HUES6 (cell line): ENCODE results near the gene NEMP2.
A peak's percentile ranks its signal among the peaks of the same experiment; 100 is the strongest.

Source experiments
- H3K27ac ChIP-seq: 2 replicates; pipeline ENCODE4 v1.7.0; 2013; ENCODE audit warnings: low read depth, mild to moderate bottlenecking, low read length, inconsistent platforms
- H3K27me3 ChIP-seq: 2 replicates; pipeline ENCODE4 v1.6.1; 2013; ENCODE audit warnings: low read length; ENCODE audit not compliant: control insufficient read depth, insufficient read depth
- H3K36me3 ChIP-seq: 2 replicates; pipeline ENCODE4 v1.6.1; 2013; ENCODE audit warnings: low read length; ENCODE audit not compliant: control insufficient read depth, insufficient read depth
- H3K4me1 ChIP-seq: 2 replicates; pipeline ENCODE4 v1.6.1; 2013; ENCODE audit warnings: low read length; ENCODE audit not compliant: control insufficient read depth, insufficient read depth
- H3K4me3 ChIP-seq: 2 replicates; pipeline ENCODE4 v1.5.1; 2013; ENCODE audit warnings: low read depth, low read length
- H3K9ac ChIP-seq: one replicate; pipeline ENCODE4 v1.6.1; 2013; ENCODE audit warnings: mild to moderate bottlenecking, low read length
- H3K9me3 ChIP-seq: 2 replicates; pipeline ENCODE4 v1.6.1; 2013; ENCODE audit warnings: low read depth, low read length; ENCODE audit not compliant: control insufficient read depth, insufficient read depth

Gene NEMP2

DNA sequence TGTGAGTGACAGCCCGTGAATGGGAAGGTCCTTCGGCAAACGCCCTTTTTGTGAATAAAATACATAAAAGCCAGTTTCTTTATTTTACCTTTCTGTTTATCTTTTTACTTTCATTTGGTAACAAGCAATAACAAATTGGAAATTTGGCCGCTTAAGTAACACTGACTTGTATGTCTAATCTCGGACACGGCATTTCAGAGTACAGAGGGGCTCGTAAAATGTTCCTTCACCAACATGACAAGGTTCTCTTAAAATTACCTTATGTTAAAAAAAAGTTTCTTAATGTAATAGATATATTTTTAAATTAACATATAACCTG, 558 bp upstream of the NEMP2 start:
- Histone ChIP-seq H3K4me1 (peaks cover 17% of the 10 kb centered on the region), H3K9ac (peak overlapping the region; percentile 84), H3K27me3 (no peaks in the 10 kb centered on the region), H3K36me3 (no peaks in the 10 kb centered on the region), H3K27ac (peak overlapping the region; percentile 91; the same call in 1 of the 2 replicates), H3K4me3 (peak overlapping the region; percentile 79), H3K9me3 (peaks cover 16% of the 10 kb centered on the region)

DNA sequence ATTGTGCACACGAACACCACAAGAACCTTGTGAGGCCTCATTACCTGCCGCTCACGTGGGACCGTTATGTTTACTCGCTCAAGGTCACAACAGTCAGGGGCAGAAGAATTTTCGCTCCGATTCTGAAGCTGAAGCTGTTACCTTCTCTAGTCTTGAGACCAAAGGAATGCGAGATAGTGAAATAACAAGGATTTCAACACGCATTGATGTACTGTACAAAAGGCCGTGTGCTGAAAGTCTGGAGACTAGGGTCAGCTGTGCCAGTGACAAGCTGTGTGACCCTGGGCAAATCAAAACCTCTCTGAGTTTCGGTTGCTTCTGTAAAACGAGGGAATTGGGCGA, 583 bp downstream of the NEMP2 start:
- Histone ChIP-seq H3K27ac (peak overlapping the region; percentile 91; the same call in 1 of the 2 replicates), H3K27me3 (no peaks in the 10 kb centered on the region), H3K36me3 (no peaks in the 10 kb centered on the region), H3K4me1 (peaks cover 17% of the 10 kb centered on the region), H3K9me3 (peaks cover 11% of the 10 kb centered on the region), H3K4me3 (peak overlapping the region; percentile 79), H3K9ac (peak overlapping the region; percentile 84)

DNA sequence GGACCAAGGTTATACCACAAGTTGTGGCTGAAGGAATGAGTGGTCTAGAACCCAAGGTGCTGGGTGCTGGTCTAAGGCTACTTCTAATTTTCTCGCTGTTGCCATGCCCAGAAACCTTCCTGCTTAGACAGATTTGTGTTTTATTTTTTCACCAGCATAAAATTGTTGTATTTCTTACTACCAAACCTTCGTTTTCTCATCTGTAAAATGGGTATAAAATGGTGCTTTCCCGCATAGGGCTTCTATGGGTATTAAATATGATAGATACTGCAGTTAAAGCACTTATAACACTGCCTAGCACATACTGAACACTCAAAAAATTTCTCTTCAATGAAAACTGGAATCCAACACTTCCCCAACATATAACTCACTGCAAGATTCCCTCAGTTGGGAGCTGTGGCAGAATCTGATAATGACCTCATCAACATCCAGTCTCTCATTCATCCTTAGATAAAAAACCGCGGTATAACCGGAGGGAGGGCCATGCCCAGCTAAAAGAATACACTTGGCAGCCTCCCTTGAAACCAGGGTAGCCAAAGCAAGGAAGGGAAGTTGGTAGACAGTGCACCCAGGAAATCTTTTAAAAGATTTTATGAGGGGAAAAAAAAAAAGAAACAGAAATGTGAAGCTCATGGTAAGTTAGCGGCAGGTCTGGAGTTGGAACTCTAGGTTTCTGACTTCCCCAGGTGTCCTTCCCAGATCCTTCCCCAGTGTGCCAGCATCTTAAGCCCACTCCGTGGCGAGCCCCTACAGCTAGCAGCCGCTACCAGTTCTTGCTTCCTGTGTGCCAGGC, 1.2 kb downstream of the NEMP2 start:
- Histone ChIP-seq H3K36me3 (no peaks in the 10 kb centered on the region), H3K4me3 (peak overlapping the region; percentile 79), H3K27me3 (no peaks in the 10 kb centered on the region), H3K9ac (peak overlapping the region; percentile 84), H3K27ac (no peak overlapping the region), H3K9me3 (peaks cover 5% of the 10 kb centered on the region), H3K4me1 (peaks cover 21% of the 10 kb centered on the region)

DNA sequence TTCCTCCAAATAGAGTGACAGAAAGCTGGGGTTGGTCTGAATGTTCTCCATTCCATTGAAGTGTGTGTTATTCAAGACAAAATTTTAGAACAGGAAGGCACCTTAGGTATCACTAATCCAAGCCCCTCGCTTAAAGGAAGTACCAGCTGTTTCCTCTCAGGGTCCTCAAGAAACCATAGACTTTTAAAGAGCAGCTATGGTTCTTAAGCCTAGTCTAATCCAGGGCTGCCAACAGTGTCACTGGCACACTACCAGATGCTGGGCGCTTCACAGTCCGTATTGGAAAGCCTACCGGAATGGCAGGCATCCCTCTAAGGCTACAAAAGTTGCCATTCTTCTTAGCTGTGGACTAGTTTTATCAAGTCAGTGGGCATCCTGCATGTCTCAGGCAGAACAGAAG, 1.9 kb downstream of the NEMP2 start:
- no peaks in the 10 kb centered on the region for H3K27me3 ChIP-seq
- H3K36me3 ChIP-seq = no peaks in the 10 kb centered on the region
- no peaks in the 10 kb centered on the region; the same call in 1 of the 2 replicates for H3K9me3 ChIP-seq
- peaks cover 27% of the 10 kb centered on the region for H3K4me1 ChIP-seq
- no peak overlapping the region for H3K9ac ChIP-seq
- H3K27ac ChIP-seq = no peak overlapping the region
- H3K4me3 ChIP-seq = no peak overlapping the region

DNA sequence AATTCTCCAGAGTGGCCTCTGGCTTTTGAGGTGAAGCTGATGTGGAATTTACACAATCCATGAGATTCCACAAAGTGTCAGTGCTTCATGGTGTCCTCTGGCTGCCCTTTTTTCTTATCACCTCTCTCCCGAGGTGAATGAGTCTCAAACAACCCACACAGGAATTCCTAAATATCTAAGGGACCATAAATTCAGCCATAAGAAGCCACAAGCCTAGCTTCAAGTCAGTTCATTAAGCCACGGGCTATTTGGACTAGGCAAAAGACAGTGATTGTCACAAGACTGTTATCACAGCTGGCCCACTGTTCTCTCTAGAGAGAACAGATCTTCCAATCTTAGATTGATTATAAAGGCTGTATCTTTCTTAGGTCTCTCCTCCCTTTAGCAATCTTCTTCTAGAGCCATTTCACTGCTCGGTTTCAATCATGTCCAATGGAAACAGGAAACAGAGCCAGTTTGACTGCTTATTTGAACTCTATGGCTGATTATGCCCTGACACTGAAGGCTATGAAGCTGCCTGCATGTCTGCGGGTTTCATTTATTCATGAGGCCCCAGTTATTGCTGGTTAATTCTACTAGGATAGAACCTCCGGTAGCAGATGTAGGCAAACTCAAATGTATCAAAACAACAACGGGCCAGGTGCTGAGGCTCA, 4.1 kb downstream of the NEMP2 start:
- no peaks in the 10 kb centered on the region for H3K9me3 ChIP-seq
- H3K27ac ChIP-seq = no peak overlapping the region
- no peak overlapping the region for H3K4me3 ChIP-seq
- H3K9ac ChIP-seq = no peak overlapping the region
- no peaks in the 10 kb centered on the region for H3K27me3 ChIP-seq
- H3K4me1 ChIP-seq = peaks cover 17% of the 10 kb centered on the region
- no peaks in the 10 kb centered on the region for H3K36me3 ChIP-seq

DNA sequence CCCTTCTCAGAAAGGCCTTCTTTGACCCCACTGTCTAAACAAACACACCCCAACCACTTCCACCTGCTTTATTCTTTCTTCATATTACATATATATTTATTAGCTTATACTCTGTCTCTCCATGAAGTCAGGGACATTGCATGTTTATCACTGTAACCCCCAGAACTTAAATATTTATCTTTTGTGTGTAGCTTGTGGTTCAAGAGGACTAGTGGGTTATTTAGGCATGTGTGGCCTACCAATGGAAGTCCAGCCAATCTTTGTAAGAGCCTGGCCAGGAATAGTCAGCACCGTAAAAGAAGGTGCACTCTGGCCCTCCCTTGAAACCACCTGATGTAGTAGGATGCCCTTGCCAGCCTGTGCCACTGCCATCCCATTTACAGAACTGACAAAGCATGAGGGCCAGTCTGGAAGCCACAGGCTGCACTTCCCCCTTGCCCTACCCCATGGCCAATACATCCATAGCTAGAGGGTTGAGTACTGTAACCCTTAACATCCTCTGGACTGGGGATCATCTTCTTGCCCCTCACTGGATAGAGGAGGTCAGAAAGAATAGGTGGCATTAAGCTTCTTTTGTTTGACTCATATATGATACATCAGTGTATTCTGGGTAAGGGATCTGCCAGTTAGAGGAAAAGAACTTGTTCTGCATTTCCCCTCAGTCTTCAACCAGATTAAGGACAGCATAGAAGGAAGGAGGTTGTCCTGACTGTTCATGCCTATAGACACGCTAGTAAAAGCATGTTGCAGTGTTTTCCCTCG, 4.9 kb downstream of the NEMP2 start:
- no peaks in the 10 kb centered on the region for H3K27me3 ChIP-seq
- H3K27ac ChIP-seq = no peak overlapping the region
- H3K36me3 ChIP-seq = no peaks in the 10 kb centered on the region
- peaks cover 15% of the 10 kb centered on the region for H3K4me1 ChIP-seq
- no peaks in the 10 kb centered on the region for H3K9me3 ChIP-seq
- H3K4me3 ChIP-seq = no peak overlapping the region
- H3K9ac ChIP-seq = no peak overlapping the region

DNA sequence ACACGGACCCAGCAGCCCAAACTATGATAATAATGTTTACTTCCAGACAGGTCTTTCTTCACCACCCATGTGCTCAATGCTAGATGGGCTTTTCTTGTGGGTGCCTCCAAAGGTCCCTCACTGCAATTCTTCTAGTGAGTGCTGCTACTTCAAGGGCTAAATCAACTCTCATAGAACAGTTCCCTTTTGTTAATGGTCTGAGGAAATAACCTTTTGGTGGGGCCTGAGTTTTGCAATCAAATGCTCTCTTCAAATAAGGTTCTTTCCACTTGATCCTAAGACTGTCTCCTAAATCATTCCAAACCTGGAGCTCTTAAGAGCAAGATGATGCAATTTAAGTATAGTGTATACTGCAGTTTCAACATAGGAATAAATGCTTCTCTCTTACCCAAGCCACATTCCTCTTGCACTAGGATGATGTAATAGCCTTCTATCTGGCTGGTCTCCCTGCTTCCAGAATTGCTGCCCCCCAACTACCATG, 6.0 kb downstream of the NEMP2 start:
- Histone ChIP-seq H3K36me3 (no peaks in the 10 kb centered on the region), H3K4me1 (peaks cover 10% of the 10 kb centered on the region; the same call in 1 of the 2 replicates), H3K27me3 (no peaks in the 10 kb centered on the region), H3K9me3 (no peaks in the 10 kb centered on the region), H3K27ac (no peak overlapping the region), H3K9ac (no peak overlapping the region), H3K4me3 (no peak overlapping the region)

DNA sequence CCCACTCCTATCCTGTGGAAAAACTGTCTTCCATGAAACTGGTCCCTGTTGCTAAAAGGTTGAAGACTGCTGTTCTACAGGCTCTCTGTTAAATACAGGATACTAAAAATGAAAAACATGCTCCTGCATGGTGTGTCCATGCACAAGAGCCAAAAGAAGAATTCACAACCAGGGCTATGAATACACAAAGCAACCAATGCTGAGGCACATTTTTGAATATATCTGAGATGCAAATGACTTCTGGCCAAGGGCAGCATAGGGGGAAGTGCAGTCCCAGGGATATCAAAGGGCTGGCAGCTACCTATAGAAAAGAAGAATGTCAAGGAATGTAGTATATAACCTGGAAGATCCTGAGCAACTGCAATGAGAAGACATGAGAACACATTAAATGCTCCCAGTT, 6.6 kb downstream of the NEMP2 start:
- H3K4me1 ChIP-seq = peaks cover 10% of the 10 kb centered on the region; the same call in 1 of the 2 replicates
- no peak overlapping the region for H3K4me3 ChIP-seq
- no peaks in the 10 kb centered on the region for H3K36me3 ChIP-seq
- no peaks in the 10 kb centered on the region for H3K27me3 ChIP-seq
- H3K9ac ChIP-seq = no peak overlapping the region
- H3K9me3 ChIP-seq = no peaks in the 10 kb centered on the region
- H3K27ac ChIP-seq = no peak overlapping the region

DNA sequence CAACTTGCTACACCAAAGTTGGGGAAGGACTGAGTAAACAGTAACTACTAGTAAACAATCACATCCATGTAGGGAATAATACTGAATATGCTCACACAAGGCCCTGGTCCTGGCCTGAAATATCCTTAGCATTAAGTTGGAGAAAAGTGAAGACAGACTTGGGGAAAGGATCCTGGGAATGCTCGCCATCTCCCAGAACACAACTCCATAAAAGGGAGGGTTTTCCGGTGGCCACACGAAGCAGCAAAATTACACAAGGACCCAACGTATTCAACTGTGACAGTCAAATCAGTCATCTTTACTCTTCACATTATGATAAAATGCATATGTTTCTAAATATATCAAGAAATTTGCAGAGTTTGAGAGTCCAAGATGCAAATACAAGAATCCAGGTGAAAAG, 7.3 kb downstream of the NEMP2 start:
- Histone ChIP-seq H3K27me3 (no peaks in the 10 kb centered on the region), H3K4me1 (peaks cover 10% of the 10 kb centered on the region; the same call in 1 of the 2 replicates), H3K4me3 (no peak overlapping the region), H3K9ac (no peak overlapping the region), H3K36me3 (no peaks in the 10 kb centered on the region), H3K9me3 (no peaks in the 10 kb centered on the region), H3K27ac (no peak overlapping the region)

DNA sequence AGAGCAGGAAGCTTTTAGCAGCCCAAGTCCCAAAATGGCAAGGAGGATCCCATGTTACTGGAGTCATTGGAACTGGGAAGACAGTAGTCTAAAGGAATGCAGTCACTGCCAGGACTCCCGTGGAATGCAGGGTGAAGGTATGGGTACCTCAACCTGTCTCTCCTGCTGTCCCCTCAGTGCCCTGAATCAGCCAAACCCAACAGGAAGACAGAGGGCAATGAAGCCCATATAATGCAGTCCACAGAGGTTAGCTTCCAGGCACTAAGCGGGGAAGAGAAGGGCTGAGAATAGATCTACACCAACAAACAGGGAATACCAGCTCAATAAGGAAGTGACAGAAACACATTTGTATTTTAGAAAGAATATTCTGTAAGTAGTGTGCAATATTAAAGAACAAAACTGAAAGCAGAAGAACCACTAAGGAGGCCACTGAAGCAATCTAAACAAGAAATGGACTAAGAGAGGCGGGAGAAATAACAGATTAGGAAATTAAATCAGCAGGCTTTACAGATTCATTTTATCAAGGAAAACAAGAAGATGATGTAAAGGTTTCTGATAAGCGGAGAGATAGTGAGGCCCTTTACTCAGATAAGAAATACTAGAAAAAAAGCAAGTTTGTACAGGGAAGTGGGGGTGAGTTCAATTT, 8.3 kb downstream of the NEMP2 start:
- no peak overlapping the region for H3K9ac ChIP-seq
- no peaks in the 10 kb centered on the region for H3K9me3 ChIP-seq

More for the DNA sequence above, 8.3 kb downstream of the NEMP2 start:
- Histone ChIP-seq H3K4me3 (no peak overlapping the region), H3K27ac (no peak overlapping the region), H3K4me1 (peaks cover 10% of the 10 kb centered on the region; the same call in 1 of the 2 replicates), H3K36me3 (no peaks in the 10 kb centered on the region), H3K27me3 (no peaks in the 10 kb centered on the region)
